ENCODE measurements around the gene C14orf119. TPM values are rescaled to one million over a fixed set of nuclear protein-coding genes. Genes with fewer than 3 reads are reported as not detected.

C14orf119 gene
- total and polyA plus RNA-seq, 9 of the 15 experiments (the other 6 are each of a cell fraction or from before 2014, with no cell fraction given), result 36.7 to 251 (median 51.8) TPM

DNA sequence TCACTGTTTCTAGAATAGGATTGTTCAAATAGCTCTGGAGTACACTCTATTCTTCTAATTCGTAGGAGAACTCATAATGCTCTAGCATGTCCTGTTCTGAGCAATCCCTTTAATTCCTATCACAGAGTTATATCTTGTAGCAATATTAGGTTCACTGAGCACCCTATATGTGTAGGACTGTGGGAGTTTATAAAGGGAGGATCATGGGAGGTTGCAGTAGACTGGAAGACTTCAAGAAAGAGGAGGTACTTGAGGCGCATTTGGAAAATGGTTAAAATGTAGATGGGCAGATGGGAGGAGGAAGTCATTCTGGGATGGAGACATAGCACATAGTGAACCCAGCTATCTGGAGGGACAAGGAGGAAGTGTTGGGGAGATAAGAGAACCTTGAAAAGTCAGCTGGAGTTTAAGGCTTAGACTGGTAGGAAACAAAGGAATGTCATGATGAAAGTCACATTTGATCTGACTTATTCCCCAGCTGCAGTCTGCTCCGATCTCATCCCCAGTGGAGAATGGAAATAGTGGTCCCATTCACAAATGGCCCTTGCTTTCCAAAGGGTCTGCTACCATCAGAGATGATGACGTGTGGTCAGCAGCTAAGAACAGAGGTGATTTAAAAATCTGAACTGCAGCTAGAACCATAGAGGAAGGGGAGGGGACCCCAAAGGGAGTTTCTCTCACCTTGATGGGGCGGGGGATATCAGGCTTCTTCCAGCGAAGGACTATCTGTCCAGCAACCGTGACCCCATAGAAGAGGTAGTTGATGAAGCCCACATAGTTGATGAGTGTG lies 33.9 kb downstream of the C14orf119 start (continued):
- TF ChIP-seq, protein P1, sequence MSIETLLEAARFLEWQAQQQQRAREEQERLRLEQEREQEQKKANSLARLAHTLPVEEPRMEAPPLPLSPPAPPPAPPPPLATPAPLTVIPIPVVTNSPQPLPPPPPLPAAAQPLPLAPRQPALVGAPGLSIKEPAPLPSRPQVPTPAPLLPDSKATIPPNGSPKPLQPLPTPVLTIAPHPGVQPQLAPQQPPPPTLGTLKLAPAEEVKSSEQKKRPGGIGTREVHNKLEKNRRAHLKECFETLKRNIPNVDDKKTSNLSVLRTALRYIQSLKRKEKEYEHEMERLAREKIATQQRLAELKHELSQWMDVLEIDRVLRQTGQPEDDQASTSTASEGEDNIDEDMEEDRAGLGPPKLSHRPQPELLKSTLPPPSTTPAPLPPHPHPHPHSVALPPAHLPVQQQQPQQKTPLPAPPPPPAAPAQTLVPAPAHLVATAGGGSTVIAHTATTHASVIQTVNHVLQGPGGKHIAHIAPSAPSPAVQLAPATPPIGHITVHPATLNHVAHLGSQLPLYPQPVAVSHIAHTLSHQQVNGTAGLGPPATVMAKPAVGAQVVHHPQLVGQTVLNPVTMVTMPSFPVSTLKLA (conservative IDR thresholded peaks at IDR 0.05), result no peak
- peak; percentile 74; the same call in 1 of the 2 replicates for TF ChIP-seq NCOR1 (IDR thresholded peaks at IDR 0.05)
- TF ChIP-seq, protein P2, sequence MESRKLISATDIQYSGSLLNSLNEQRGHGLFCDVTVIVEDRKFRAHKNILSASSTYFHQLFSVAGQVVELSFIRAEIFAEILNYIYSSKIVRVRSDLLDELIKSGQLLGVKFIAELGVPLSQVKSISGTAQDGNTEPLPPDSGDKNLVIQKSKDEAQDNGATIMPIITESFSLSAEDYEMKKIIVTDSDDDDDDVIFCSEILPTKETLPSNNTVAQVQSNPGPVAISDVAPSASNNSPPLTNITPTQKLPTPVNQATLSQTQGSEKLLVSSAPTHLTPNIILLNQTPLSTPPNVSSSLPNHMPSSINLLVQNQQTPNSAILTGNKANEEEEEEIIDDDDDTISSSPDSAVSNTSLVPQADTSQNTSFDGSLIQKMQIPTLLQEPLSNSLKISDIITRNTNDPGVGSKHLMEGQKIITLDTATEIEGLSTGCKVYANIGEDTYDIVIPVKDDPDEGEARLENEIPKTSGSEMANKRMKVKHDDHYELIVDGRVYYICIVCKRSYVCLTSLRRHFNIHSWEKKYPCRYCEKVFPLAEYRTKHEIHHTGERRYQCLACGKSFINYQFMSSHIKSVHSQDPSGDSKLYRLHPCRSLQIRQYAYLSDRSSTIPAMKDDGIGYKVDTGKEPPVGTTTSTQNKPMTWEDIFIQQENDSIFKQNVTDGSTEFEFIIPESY (CRISPR knock-in tag; IDR thresholded peaks at IDR 0.05), result no peak
- TF ChIP-seq DIDO1 (tag; IDR thresholded peaks at IDR 0.05; ENCODE audit: low read depth), result no peak
- no peak for TF ChIP-seq IRF2 (CRISPR knock-in tag; IDR thresholded peaks at IDR 0.05)
- TF ChIP-seq, protein P3, sequence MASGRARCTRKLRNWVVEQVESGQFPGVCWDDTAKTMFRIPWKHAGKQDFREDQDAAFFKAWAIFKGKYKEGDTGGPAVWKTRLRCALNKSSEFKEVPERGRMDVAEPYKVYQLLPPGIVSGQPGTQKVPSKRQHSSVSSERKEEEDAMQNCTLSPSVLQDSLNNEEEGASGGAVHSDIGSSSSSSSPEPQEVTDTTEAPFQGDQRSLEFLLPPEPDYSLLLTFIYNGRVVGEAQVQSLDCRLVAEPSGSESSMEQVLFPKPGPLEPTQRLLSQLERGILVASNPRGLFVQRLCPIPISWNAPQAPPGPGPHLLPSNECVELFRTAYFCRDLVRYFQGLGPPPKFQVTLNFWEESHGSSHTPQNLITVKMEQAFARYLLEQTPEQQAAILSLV (tag; IDR thresholded peaks at IDR 0.05), result no peak
- no peak for TF ChIP-seq ZNF263 (CRISPR knock-in tag; IDR thresholded peaks at IDR 0.05; ENCODE audit: borderline replicate concordance)
- no peak for TF ChIP-seq ZNF780A (CRISPR knock-in tag; IDR thresholded peaks at IDR 0.05)
- TF ChIP-seq, protein P4, sequence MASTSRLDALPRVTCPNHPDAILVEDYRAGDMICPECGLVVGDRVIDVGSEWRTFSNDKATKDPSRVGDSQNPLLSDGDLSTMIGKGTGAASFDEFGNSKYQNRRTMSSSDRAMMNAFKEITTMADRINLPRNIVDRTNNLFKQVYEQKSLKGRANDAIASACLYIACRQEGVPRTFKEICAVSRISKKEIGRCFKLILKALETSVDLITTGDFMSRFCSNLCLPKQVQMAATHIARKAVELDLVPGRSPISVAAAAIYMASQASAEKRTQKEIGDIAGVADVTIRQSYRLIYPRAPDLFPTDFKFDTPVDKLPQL (IDR thresholded peaks at IDR 0.05; ENCODE audit: extremely low read depth, insufficient read length), result no peak
- TF ChIP-seq, protein P5, sequence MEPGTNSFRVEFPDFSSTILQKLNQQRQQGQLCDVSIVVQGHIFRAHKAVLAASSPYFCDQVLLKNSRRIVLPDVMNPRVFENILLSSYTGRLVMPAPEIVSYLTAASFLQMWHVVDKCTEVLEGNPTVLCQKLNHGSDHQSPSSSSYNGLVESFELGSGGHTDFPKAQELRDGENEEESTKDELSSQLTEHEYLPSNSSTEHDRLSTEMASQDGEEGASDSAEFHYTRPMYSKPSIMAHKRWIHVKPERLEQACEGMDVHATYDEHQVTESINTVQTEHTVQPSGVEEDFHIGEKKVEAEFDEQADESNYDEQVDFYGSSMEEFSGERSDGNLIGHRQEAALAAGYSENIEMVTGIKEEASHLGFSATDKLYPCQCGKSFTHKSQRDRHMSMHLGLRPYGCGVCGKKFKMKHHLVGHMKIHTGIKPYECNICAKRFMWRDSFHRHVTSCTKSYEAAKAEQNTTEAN (CRISPR knock-in tag; IDR thresholded peaks at IDR 0.05), result no peak
- no peak for TF ChIP-seq SMAD3 (CRISPR knock-in tag; conservative IDR thresholded peaks at IDR 0.05)
- no peak for TF ChIP-seq SMAD1 (IDR thresholded peaks at IDR 0.05; ENCODE audit: low read depth, low read length, partially characterized antibody)
- peak; percentile 30; the same call in 1 of the 2 replicates for TF ChIP-seq STAT5A (IDR thresholded peaks at IDR 0.05; ENCODE audit: borderline replicate concordance, low read length)
- TF ChIP-seq, protein P6, sequence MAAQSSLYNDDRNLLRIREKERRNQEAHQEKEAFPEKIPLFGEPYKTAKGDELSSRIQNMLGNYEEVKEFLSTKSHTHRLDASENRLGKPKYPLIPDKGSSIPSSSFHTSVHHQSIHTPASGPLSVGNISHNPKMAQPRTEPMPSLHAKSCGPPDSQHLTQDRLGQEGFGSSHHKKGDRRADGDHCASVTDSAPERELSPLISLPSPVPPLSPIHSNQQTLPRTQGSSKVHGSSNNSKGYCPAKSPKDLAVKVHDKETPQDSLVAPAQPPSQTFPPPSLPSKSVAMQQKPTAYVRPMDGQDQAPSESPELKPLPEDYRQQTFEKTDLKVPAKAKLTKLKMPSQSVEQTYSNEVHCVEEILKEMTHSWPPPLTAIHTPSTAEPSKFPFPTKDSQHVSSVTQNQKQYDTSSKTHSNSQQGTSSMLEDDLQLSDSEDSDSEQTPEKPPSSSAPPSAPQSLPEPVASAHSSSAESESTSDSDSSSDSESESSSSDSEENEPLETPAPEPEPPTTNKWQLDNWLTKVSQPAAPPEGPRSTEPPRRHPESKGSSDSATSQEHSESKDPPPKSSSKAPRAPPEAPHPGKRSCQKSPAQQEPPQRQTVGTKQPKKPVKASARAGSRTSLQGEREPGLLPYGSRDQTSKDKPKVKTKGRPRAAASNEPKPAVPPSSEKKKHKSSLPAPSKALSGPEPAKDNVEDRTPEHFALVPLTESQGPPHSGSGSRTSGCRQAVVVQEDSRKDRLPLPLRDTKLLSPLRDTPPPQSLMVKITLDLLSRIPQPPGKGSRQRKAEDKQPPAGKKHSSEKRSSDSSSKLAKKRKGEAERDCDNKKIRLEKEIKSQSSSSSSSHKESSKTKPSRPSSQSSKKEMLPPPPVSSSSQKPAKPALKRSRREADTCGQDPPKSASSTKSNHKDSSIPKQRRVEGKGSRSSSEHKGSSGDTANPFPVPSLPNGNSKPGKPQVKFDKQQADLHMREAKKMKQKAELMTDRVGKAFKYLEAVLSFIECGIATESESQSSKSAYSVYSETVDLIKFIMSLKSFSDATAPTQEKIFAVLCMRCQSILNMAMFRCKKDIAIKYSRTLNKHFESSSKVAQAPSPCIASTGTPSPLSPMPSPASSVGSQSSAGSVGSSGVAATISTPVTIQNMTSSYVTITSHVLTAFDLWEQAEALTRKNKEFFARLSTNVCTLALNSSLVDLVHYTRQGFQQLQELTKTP (IDR thresholded peaks at IDR 0.05; ENCODE audit: low read depth in 1 of 2, partially characterized antibody in 2 of 2), result no peak
- TF ChIP-seq ZBTB17 (CRISPR knock-in tag; IDR thresholded peaks at IDR 0.05), result no peak
- TF ChIP-seq BCOR (IDR thresholded peaks at IDR 0.05), result no peak

Measured in K562 (cell line).